Peyer's patch (tissue), 4 donors: Measurements from ENCODE around the gene C1QL1. TPM values are rescaled to one million over a fixed set of nuclear protein-coding genes. Genes with fewer than 3 reads are reported as not detected.
A peak's percentile ranks its signal among the peaks of the same experiment; 100 is the strongest.
"Not testable (repeated sequence)": the region's sequence is repeated elsewhere in the genome, so short reads cannot be mapped to it uniquely, and the experiment has no call there.

Experiments
- DNase-seq, 3 donors: peaks; one replicate each; pipeline ENCODE4 v3.0.0-alpha.2; 2017 to 2019
- H3K27ac ChIP-seq, 4 donors: fragments of 200-600 bp; sonication (generic); one replicate each; pipeline ENCODE4 v1.5.1; 2016 to 2019
- H3K27me3 ChIP-seq, 2 donors: fragments of 200-600 bp; sonication (generic); one replicate each; pipeline ENCODE4 v1.5.1; 2019
- H3K36me3 ChIP-seq, 3 donors: fragments of 200-600 bp; sonication (generic); one replicate each; pipeline ENCODE4 v1.5.1; 2016 to 2019
- H3K4me1 ChIP-seq, 4 donors: fragments of 200-600 bp; sonication (generic); one replicate each; pipeline ENCODE4 v1.5.1; 2016 to 2019
- H3K4me3 ChIP-seq, 4 donors: fragments of 200-600 bp; sonication (generic); 1 replicate in 3 of 4; 2 replicates in 1 of 4; pipeline ENCODE4 v1.5.1; 2016 to 2019; ENCODE audit warnings: mild to moderate bottlenecking in 1 of 4
- H3K9me3 ChIP-seq, 4 donors: fragments of 200-600 bp; sonication (generic); one replicate each; pipeline ENCODE4 v1.5.1; 2016 to 2019; ENCODE audit warnings: mild to moderate bottlenecking in 1 of 4
- POLR2A ChIP-seq, 2 donors: fragments of 450-650 bp; IDR thresholded peaks; one replicate each; pipeline ENCODE4 v1.5.1; 2017; ENCODE audit warnings: antibody characterized with exemption in 2 of 2, mild to moderate bottlenecking in 2 of 2, moderate library complexity in 2 of 2
- total RNA-seq, 4 donors: library from RNA; depleted of rRNA; stranded (reverse); fragments of >200 nt; gene quantifications; one replicate each; pipeline ENCODE4 v1.1.0, GENCODE V29; 2016
- TF ChIP-seq, protein P1 (sequence below), 6 experiments: fragments of 450-650 bp in 4 of 6; fragments of 200-600 bp in 2 of 6; sonication (generic) in 1 of 6; IDR thresholded peaks; one replicate each; pipeline ENCODE4 v1.5.1; 2017 to 2019; ENCODE audit warnings: antibody characterized with exemption in 6 of 6, mild to moderate bottlenecking in 3 of 6, moderate library complexity in 1 of 6

C1QL1 gene
- total RNA-seq, 4 donors from 2014 or later: 0.67 to 3.3 TPM; not detected in 2

DNA sequence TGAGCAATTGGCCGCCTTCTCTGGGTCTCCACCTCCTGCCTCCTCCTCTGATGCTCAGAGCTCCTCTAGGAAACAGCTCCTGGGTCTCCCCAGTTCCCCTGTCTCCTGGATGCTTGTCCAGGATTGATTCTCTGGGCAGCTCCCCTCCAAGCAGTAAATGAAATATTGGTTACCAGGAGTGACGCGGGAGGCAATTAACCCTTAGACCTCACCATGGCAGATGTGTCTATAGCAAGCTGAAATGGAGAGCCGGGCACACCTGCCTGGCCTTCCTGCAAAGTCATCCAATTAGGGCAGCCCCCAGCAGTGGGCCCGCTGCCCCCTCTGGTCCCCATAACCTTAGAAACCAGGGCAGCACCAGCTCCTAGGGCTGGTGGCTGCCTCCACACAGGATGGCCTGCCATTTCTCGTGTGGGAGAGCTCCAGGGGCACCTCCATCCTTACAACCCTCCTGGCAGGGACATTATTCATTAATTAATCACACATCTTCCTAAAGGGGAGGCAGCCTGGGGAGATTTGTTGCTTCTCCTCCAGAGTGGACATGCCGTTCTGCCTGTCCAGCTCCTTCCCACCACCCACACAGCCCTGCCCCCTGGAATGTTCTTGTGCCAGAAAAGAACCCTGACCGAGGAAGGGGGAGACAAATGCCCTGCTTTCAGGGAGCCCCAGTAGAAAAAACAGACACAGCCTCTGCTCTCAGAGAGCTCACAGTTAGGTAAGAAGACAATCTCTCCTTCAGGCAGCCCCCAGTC is 12.3 kb downstream of the C1QL1 start:
- Histone ChIP-seq H3K9me3 (no peaks in the 10 kb centered on the region), H3K4me3 (no peak overlapping the region), H3K27ac (no peak overlapping the region), H3K27me3 (no peaks in the 10 kb centered on the region), H3K36me3 (no peaks in the 10 kb centered on the region), H3K4me1 (peaks cover 0 to 7% (median 0%) of the 10 kb centered on the region in 4 donors)
- DNase-seq: peak in 1 of 3 donors; percentile 7
- TF ChIP-seq, protein P1, sequence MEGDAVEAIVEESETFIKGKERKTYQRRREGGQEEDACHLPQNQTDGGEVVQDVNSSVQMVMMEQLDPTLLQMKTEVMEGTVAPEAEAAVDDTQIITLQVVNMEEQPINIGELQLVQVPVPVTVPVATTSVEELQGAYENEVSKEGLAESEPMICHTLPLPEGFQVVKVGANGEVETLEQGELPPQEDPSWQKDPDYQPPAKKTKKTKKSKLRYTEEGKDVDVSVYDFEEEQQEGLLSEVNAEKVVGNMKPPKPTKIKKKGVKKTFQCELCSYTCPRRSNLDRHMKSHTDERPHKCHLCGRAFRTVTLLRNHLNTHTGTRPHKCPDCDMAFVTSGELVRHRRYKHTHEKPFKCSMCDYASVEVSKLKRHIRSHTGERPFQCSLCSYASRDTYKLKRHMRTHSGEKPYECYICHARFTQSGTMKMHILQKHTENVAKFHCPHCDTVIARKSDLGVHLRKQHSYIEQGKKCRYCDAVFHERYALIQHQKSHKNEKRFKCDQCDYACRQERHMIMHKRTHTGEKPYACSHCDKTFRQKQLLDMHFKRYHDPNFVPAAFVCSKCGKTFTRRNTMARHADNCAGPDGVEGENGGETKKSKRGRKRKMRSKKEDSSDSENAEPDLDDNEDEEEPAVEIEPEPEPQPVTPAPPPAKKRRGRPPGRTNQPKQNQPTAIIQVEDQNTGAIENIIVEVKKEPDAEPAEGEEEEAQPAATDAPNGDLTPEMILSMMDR (IDR thresholded peaks at IDR 0.05): no peak
- no peak for TF ChIP-seq POLR2A (IDR thresholded peaks at IDR 0.05)

DNA sequence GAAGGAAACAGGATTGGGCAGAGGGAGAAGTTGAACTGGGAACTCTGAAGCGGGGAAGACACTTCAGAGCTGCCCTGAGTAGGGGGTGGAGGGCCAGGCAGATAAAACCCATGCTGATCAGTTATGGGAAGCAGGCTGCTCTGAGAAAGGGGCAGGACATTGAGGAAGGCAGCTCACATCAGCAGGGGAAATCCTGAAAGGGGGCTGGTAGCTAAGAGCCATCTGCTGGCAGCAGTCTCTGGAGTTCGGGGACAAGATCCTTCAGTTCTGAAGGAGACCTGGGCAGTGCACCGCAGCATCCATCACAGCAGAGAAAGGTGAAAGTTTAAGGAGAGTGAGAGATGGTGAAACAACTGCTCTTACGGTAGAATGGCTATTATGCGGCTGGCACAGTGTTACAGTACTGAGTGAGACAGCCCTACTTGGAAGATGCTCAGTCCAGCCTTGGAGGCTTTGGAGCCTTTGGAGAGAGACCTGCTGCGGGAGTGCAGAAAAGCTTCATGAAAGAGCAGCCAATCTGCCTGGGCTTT is 15.1 kb downstream of the C1QL1 start:
- no peak for DNase-seq
- TF ChIP-seq, protein P1 (IDR thresholded peaks at IDR 0.05): no peak
- no peak for TF ChIP-seq POLR2A (IDR thresholded peaks at IDR 0.05)
- Histone ChIP-seq H3K27ac (no peak overlapping the region), H3K4me1 (peaks cover 0 to 3% (median 0%) of the 10 kb centered on the region in 4 donors), H3K27me3 (no peaks in the 10 kb centered on the region), H3K4me3 (no peak overlapping the region), H3K36me3 (no peaks in the 10 kb centered on the region), H3K9me3 (no peaks in the 10 kb centered on the region)

DNA sequence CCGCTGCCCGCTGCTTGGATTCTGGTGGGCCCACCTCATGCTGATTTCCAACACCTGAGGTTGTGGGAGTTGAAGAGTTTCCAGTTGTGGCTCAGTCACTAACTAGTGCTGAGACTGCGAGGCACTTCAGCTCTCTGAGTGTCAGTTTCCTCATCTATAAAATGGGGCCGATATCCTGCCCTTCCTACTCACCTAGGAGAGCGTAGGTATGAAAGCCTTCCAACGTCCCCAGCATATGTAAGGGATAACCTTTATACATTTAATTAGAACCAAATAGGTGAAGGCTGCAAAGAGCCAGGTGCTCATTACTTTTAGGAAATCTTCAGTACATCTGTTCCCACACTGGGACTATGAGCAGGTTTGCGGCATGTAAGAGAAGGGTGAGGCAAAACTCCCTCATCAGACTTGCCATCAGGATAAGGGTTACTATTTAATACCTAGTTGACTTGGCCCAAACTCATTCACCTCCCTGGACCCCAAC is 19.7 kb downstream of the C1QL1 start:
- peak overlapping the region in 1 of 4 donors; percentile 65 for H3K27ac ChIP-seq
- no peaks in the 10 kb centered on the region for H3K9me3 ChIP-seq

DNA sequence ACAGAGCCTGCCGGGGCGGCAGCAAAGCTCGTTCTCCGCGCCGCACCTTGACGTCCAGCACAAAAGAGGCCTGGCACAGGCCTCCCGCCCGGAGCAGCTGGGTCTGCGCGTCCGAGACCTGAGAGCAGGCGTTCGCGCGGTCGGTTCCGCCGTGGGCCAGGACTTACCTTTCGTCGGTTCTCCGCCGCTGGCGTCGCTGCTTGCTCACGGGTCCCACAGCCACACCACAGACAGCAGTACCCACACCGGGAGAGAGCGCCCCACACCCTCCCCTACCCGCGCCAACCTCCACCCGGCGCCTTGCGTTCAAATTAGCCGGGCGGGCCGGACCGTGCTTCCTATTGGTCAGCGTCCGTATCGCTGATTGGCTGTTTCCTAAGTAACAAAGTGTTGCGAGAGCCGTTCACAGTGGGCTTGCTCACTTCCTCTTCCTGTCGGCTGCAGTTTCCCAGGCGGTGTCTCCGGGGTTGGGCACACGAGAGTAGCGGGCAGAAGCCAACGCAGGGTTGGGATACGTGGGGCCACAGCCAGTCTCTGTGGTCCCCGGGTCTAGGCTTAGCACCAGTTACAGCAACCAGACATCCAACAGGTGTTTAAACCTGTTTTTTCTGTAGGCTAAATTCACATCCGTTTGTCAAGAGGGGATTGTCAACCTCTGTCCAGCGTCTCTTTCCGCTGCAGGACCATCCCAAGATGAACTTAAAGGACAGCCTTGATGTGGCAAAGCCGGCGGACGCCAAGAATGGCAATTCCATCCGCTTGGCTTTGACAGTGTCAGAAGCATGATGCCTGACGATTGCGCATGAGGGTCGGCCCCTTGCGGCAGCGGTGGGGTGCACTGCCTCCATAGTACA is 20.4 kb downstream of the C1QL1 start, which contains the start of gene KIF18B:
Gene KIF18B, minus strand, starts transcription at position 313 of the 854 bp plus-strand sequence. CDS start 11,429 bp downstream, outside the sequence.
- no peaks in the 10 kb centered on the region for H3K36me3 ChIP-seq
- no peaks in the 10 kb centered on the region for H3K27me3 ChIP-seq
- TF ChIP-seq POLR2A (IDR thresholded peaks at IDR 0.05): peak; percentile 77 to 84
- TF ChIP-seq, protein P1 (IDR thresholded peaks at IDR 0.05): no peak
- peak; percentile 85 to 95 (median 88) for DNase-seq
- no peaks in the 10 kb centered on the region for H3K9me3 ChIP-seq
- peak within 1 kb of the TSS; percentile 42 to 74 (median 60) for H3K4me3 ChIP-seq
- H3K27ac ChIP-seq: peak within 1 kb of the TSS; percentile 42 to 70 (median 57)
- H3K4me1 ChIP-seq: peaks cover 0 to 9% (median 4%) of the 10 kb centered on the region in 4 donors

More for the DNA sequence above, 19.7 kb downstream of the C1QL1 start:
- TF ChIP-seq POLR2A (IDR thresholded peaks at IDR 0.05): no peak
- TF ChIP-seq, protein P1 (IDR thresholded peaks at IDR 0.05): no peak
- peaks cover 0 to 9% (median 4%) of the 10 kb centered on the region in 4 donors for H3K4me1 ChIP-seq
- no peak for DNase-seq
- no peaks in the 10 kb centered on the region for H3K36me3 ChIP-seq
- H3K27me3 ChIP-seq: no peaks in the 10 kb centered on the region
- peak overlapping the region; percentile 42 to 74 (median 60) for H3K4me3 ChIP-seq

DNA sequence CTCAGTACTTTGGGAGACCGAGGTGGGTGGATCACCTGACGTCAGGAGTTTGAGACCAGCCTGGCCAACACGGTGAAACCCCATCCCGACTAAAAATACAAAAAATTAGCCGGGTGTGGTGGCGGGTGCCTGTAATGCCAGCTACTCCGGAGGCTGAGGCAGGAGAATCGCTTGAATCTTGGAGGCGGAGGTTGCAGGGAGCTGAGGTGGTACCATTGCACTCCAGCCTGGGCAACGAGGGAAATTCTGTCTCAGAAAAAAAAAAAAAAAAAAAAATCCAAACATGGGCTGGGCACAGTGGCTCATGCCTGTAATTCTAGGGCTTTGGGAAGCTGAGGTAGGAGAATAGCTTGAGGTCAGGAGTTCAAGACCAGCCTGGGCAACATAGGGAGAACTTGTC is 22.5 kb downstream of the C1QL1 start:
- not testable (repeated sequence) for DNase-seq, H3K27ac ChIP-seq, H3K9me3 ChIP-seq, H3K4me3 ChIP-seq, H3K36me3 ChIP-seq, H3K4me1 ChIP-seq, H3K27me3 ChIP-seq
